MCF 10A (cell line): ENCODE measurements around the gene TM7SF2. TPM values are rescaled to one million over a fixed set of nuclear protein-coding genes. Genes with fewer than 3 reads are reported as not detected.

Source experiments
- BruUV-seq: library from RNA; stranded (reverse); fragments of 400-500 nt; replicated peaks from 2 replicates; lab custom pipeline; 2021; lab: Mats Ljungman, UMichigan
- CTCF ChIA-PET: fragments of 300-600 bp; sonication (Branson Sonifier 250); formaldehyde crosslinking; extraction: SDS; loops from one replicate; lab custom pipeline; 2021; ENCODE audit warnings: antibody characterized with exemption, inconsistent platforms; lab: Yijun Ruan, JAX
- POLR2A ChIA-PET: fragments of 300-600, 350-650 bp; sonication (Branson Sonifier 250); formaldehyde crosslinking; extraction: SDS; loops from one replicate; lab custom pipeline; 2020; ENCODE audit warnings: antibody characterized with exemption, inconsistent platforms; lab: Yijun Ruan, JAX
- DNase-seq: peaks from one replicate; pipeline ENCODE4 v3.0.0-alpha.2; 2018; ENCODE audit not compliant: unreplicated experiment
- H3K27ac Mint-ChIP-seq: one replicate; pipeline ENCODE4 v1.8.0; 2022; ENCODE audit warnings: mild to moderate bottlenecking, low read depth, mixed read lengths; ENCODE audit not compliant: unreplicated experiment
- H3K27me3 Mint-ChIP-seq: one replicate; pipeline ENCODE4 v1.8.0; 2022; ENCODE audit warnings: mixed read lengths; ENCODE audit not compliant: insufficient read depth, unreplicated experiment
- H3K36me3 Mint-ChIP-seq: one replicate; pipeline ENCODE4 v1.8.0; 2022; ENCODE audit warnings: mild to moderate bottlenecking, moderate library complexity, mixed read lengths; ENCODE audit not compliant: insufficient read depth, unreplicated experiment
- H3K4me1 Mint-ChIP-seq: one replicate; pipeline ENCODE4 v1.8.0; 2022; ENCODE audit warnings: mixed read lengths; ENCODE audit not compliant: insufficient read depth, unreplicated experiment
- H3K4me3 Mint-ChIP-seq: one replicate; pipeline ENCODE4 v1.8.0; 2022; ENCODE audit warnings: mild to moderate bottlenecking, moderate library complexity, mixed read lengths; ENCODE audit not compliant: unreplicated experiment
- H3K9me3 Mint-ChIP-seq: one replicate; pipeline ENCODE4 v1.8.0; 2022; ENCODE audit warnings: mixed read lengths; ENCODE audit not compliant: unreplicated experiment
- CTCF ChIP-seq: fragments of 200-600 bp; IDR thresholded peaks from one replicate; pipeline ENCODE4 v1.8.0; 2022; ENCODE audit warnings: antibody characterized with exemption, mild to moderate bottlenecking; ENCODE audit not compliant: unreplicated experiment
- intact Hi-C: fragments of 100-400 bp; cut with micrococcal nuclease; formaldehyde crosslinking; loops from 2 replicates; pipeline ENCODE4 v1.14.1; 2022
- total RNA-seq: library from RNA; stranded (reverse); gene quantifications from 2 replicates; pipeline ENCODE4 v1.2.3, GENCODE V29; 2022

TM7SF2 gene
- total RNA-seq, 1 experiment from 2014 or later, result 14.0 TPM

- no TSS peak for BruUV-seq
- TF ChIP-seq CTCF, result peak; percentile 10
- H3K36me3 Mint-ChIP-seq, result peaks cover 18% of the 10 kb centered on the region
- no peak overlapping the region for H3K27ac Mint-ChIP-seq
- no peak overlapping the region for H3K4me3 Mint-ChIP-seq
- ChIA-PET POLR2A (interaction anchor here (0.6 to 5.0 kb wide), 3 partner anchors 9 to 94 kb away, joined by 3 to 63 read pairs (median 12); partner anchors contain the start of genes TM7SF2 and ZNHIT2), CTCF (interaction anchor here (0.6 to 9.2 kb wide), 2 partner anchors 11 to 451 kb away, joined by 3 to 94 read pairs; partner anchors contain the start of gene TM7SF2)
- DNase-seq, result no peak
- intact Hi-C loops, result no loop called here
- H3K27me3 Mint-ChIP-seq, result no peaks in the 10 kb centered on the region
- peaks cover 8% of the 10 kb centered on the region for H3K4me1 Mint-ChIP-seq
- H3K9me3 Mint-ChIP-seq, result no peaks in the 10 kb centered on the region
Observed at GRCh38 chr11:65100674-65101350, 10.9 kb upstream of the TM7SF2 start.

GRCh38 chr11:65102142-65103095 is 9.3 kb upstream of the TM7SF2 start:
- no peak for DNase-seq
- ChIA-PET CTCF (interaction anchor here (0.7 to 9.2 kb wide), 2 partner anchors 10 to 15 kb away, joined by 3 to 94 read pairs; partner anchors contain the start of genes TM7SF2 and ZNHIT2), POLR2A (interaction anchor here (0.7 to 1.6 kb wide), 3 partner anchors 8 to 33 kb away, joined by 3 to 5 read pairs (median 5); partner anchors contain the start of gene TM7SF2)
- H3K36me3 Mint-ChIP-seq, result peaks cover 18% of the 10 kb centered on the region
- H3K27ac Mint-ChIP-seq, result no peak overlapping the region
- no peaks in the 10 kb centered on the region for H3K9me3 Mint-ChIP-seq
- no peak for TF ChIP-seq CTCF
- H3K4me1 Mint-ChIP-seq, result peaks cover 6% of the 10 kb centered on the region
- no TSS peak for BruUV-seq
- H3K4me3 Mint-ChIP-seq, result no peak overlapping the region
- intact Hi-C loops, result no loop called here
- no peaks in the 10 kb centered on the region for H3K27me3 Mint-ChIP-seq

GRCh38 chr11:65103476-65103875 is 8.2 kb upstream of the TM7SF2 start:
- Mint-ChIP-seq H3K4me1 (peaks cover 6% of the 10 kb centered on the region), H3K9me3 (no peaks in the 10 kb centered on the region), H3K4me3 (no peak overlapping the region), H3K27ac (no peak overlapping the region), H3K27me3 (no peaks in the 10 kb centered on the region), H3K36me3 (peaks cover 18% of the 10 kb centered on the region)
- ChIA-PET POLR2A (interaction anchor here (0.6 kb wide), 1 partner anchor 11 kb away, joined by 3 read pairs; no protein-coding TSS in a partner anchor), CTCF (no interaction called here)
- intact Hi-C loops, result no loop called here
- no TSS peak for BruUV-seq
- DNase-seq, result no peak
- TF ChIP-seq CTCF, result no peak
